C4-2B (cell line): ENCODE results near the gene NEU1.
"Not testable (repeated sequence)": the region's sequence is repeated elsewhere in the genome, so short reads cannot be mapped to it uniquely, and the experiment has no call there.

Experiments used
- H3K27ac ChIP-seq: fragments of 450-650 bp; 2 replicates; pipeline ENCODE4 v1.5.1; 2017
- CTCF ChIP-seq: fragments of 450-650 bp; conservative IDR thresholded peaks from 2 replicates; pipeline ENCODE4 v1.5.1; 2017; ENCODE audit warnings: mild to moderate bottlenecking
- ZFX ChIP-seq: fragments of 450-650 bp; IDR thresholded peaks from 2 replicates; pipeline ENCODE4 v1.6.1; 2017

Gene NEU1

GRCh38 chr6:31862344-31863235 lies at the start of gene NEU1:
Gene NEU1 (minus strand): TSS chr6:31862821. CDS start chr6:31862776, 45 bp downstream.
- H3K27ac ChIP-seq = peak within 1 kb of the TSS; percentile 63
- no peak for TF ChIP-seq ZFX
- TF ChIP-seq CTCF = no peak

- TF ChIP-seq ZFX (no peak), CTCF (no peak)
- H3K27ac ChIP-seq = no peak overlapping the region
Observed at GRCh38 chr6:31911826-31912585, 49.4 kb upstream of the NEU1 start.

GRCh38 chr6:31909298-31909697 lies 46.7 kb upstream of the NEU1 start:
- not testable (repeated sequence) for H3K27ac ChIP-seq

DNA sequence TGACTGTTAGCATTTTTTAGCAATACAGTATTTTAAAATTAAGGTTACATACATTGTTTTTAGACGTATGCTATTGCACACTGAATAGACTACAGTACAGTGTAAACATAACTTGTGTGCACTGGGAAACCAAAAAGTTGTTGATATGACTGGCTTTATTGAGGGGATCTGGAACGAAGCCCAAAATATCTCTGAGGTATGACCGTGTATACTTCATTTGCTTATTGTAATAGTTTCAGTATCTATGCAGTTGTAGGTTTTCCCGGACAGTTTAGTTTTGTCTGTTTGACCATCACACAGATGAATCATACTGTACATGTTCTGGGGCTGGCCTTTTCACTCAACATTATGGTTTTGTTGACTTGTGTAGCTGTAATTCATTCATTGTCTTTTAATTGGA lies 46.2 kb upstream of the NEU1 start:
- TF ChIP-seq CTCF = no peak
- TF ChIP-seq ZFX = no peak
- no peak overlapping the region for H3K27ac ChIP-seq

DNA sequence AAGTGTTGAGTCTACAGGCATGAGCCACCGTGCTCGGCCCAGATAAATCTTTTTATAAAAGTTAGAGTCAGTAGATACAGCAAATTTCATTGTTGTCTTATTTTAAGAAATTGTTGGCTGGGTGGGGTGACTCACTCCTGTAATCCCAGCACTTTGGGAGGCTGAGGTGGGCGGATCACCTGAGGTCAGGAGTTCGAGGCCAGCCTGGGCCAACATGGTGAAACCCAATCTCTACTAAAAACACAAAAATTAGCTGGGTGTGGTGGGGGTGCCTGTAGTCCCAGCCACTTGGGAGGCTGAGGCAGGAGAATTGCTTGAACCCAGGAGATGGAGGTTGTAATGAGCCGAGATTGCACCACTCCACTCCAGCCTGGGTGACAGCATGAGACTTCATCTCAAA lies 45.6 kb upstream of the NEU1 start:
- H3K27ac ChIP-seq = not testable (repeated sequence)

GRCh38 chr6:31907158-31907813 lies 44.7 kb upstream of the NEU1 start:
- TF ChIP-seq ZFX = no peak
- H3K27ac ChIP-seq = no peak overlapping the region

DNA sequence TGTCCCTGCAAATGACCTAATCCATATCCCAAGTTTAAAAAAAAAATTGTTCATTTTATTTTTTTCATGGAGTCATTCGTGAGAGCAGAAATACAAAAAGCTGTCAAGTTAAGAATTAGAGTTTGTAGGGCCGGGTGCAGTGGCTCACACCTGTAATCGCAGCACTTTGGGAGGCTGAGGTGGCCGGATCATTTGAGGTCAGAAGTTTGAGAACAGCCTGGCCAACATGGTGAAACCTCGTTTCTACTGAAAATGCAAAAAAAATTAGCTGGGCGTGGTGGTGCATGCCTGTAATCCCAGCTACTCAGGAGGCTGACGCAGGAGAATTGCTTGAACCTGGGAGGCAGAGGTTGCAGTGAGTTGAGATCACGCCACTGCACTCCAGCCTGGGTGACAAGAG lies 44.1 kb upstream of the NEU1 start:
- not testable (repeated sequence) for H3K27ac ChIP-seq

GRCh38 chr6:31906122-31906521 lies 43.5 kb upstream of the NEU1 start:
- no peak overlapping the region for H3K27ac ChIP-seq
- TF ChIP-seq ZFX (no peak), CTCF (no peak)

DNA sequence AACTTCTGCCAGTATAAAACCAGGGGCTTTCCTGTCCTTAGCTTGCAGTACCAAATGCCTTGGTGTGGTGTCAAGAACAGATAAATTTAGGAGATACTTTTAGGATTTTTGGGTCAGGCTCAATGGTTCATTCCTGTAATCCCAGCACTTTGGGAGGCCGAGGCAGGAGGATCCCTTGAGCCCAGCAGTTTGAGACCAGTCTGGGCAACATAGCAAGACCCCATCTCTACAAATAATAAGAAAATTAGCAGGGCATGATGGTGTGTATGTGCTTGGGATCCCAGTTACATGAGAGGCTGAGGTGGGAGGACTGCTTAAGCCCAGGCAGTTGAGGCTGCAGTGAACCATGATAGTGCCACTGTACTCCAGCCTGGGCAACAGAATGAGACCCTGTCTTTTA lies 42.4 kb upstream of the NEU1 start:
- no peak overlapping the region for H3K27ac ChIP-seq
- TF ChIP-seq CTCF (no peak), ZFX (no peak)
